Activated CD4-positive, alpha-beta T cell treated with anti-CD3 and anti-CD28 coated beads for 48 hours (primary cell): ENCODE data around the gene ZNF236.
"Not testable (repeated sequence)": the region's sequence is repeated elsewhere in the genome, so short reads cannot be mapped to it uniquely, and the experiment has no call there.

Experiments
- DNase-seq: peaks from one replicate; pipeline ENCODE4 v3.0.0-alpha.2; 2020

Gene ZNF236

GRCh38 chr18:76977684-76978232 lies 155.4 kb downstream of the ZNF236 start:
- no peak for DNase-seq

- no peak for DNase-seq
Measured at GRCh38 chr18:76978616-76979015, 156.3 kb downstream of the ZNF236 start.

- no peak for DNase-seq
Measured at GRCh38 chr18:76979111-76979751, 156.9 kb downstream of the ZNF236 start.

- DNase-seq = no peak
Measured at GRCh38 chr18:76979906-76980305, 157.5 kb downstream of the ZNF236 start.

GRCh38 chr18:76980663-76981395 lies 158.5 kb downstream of the ZNF236 start:
- DNase-seq = no peak

- no peak for DNase-seq
Measured at GRCh38 chr18:76981396-76981968, 159.1 kb downstream of the ZNF236 start.

GRCh38 chr18:76982038-76982437 lies 159.7 kb downstream of the ZNF236 start:
- no peak for DNase-seq

GRCh38 chr18:76982841-76983583 lies 160.7 kb downstream of the ZNF236 start:
- DNase-seq = peak; percentile 95

GRCh38 chr18:76983613-76984051 lies 161.3 kb downstream of the ZNF236 start:
- no peak for DNase-seq

GRCh38 chr18:76984193-76985155 lies 162.1 kb downstream of the ZNF236 start:
- DNase-seq = no peak

- DNase-seq = no peak
Measured at GRCh38 chr18:76985156-76985950, 163.0 kb downstream of the ZNF236 start.

GRCh38 chr18:76985951-76986236 lies 163.5 kb downstream of the ZNF236 start:
- DNase-seq = no peak

- DNase-seq = no peak
Measured at GRCh38 chr18:76986406-76986805, 164.0 kb downstream of the ZNF236 start.

GRCh38 chr18:76988031-76988826 lies 165.9 kb downstream of the ZNF236 start:
- DNase-seq = no peak

GRCh38 chr18:76988827-76989646 lies 166.7 kb downstream of the ZNF236 start:
- DNase-seq = no peak

GRCh38 chr18:76989647-76990190 lies 167.4 kb downstream of the ZNF236 start:
- no peak for DNase-seq

- not testable (repeated sequence) for DNase-seq
Measured at GRCh38 chr18:76990343-76991020, 168.1 kb downstream of the ZNF236 start.

- no peak for DNase-seq
Measured at GRCh38 chr18:76991021-76991688, 168.8 kb downstream of the ZNF236 start.
